NT2/D1 (cell line): Measurements from ENCODE around the gene ATG101.

Experiments
- SUZ12 ChIP-seq: IDR thresholded peaks from 2 replicates; pipeline ENCODE4 v1.6.1; 2011; ENCODE audit not compliant: insufficient read length, insufficient read depth; ENCODE audit errors: extremely low read depth
- ZNF274 ChIP-seq: IDR thresholded peaks from 2 replicates; pipeline ENCODE4 v1.6.1; 2011; ENCODE audit warnings: mild to moderate bottlenecking, low read depth, low read length

- no peak for TF ChIP-seq SUZ12
- TF ChIP-seq ZNF274: no peak
Measured at GRCh38 chr12:52046859-52047258, 22.9 kb upstream of the ATG101 start.
